Gastroesophageal sphincter (tissue), 4 donors: ENCODE results near the gene ALDH18A1. TPM values are rescaled to one million over a fixed set of nuclear protein-coding genes. Genes with fewer than 3 reads are reported as not detected.
"Not testable (repeated sequence)": the region's sequence is repeated elsewhere in the genome, so short reads cannot be mapped to it uniquely, and the experiment has no call there.

Experiments
- ATAC-seq: fragments of 150-250 bp; one replicate; pipeline ENCODE4 v1.9.1; 2016; ENCODE audit warnings: mild to moderate bottlenecking, moderate library complexity
- H3K27ac ChIP-seq, 4 donors: fragments of 200-600 bp; sonication (generic) in 3 of 4; 1 replicate in 3 of 4; 2 replicates in 1 of 4; pipeline ENCODE4 v1.5.1; 2016 to 2019
- H3K27me3 ChIP-seq: fragments of 200-600 bp; sonication (generic); one replicate; pipeline ENCODE4 v1.5.1; 2019
- H3K36me3 ChIP-seq, 2 donors: fragments of 200-600 bp; sonication (generic); one replicate each; pipeline ENCODE4 v1.5.1; 2019; ENCODE audit warnings: control low read depth in 1 of 2
- H3K4me1 ChIP-seq, 3 donors: fragments of 200-600 bp; sonication (generic); 1 replicate in 2 of 3; 2 replicates in 1 of 3; pipeline ENCODE4 v1.5.1; 2016 to 2019; ENCODE audit warnings: control low read depth in 2 of 3
- H3K4me3 ChIP-seq, 2 donors: fragments of 200-600 bp; sonication (generic); one replicate each; pipeline ENCODE4 v1.5.1; 2019; ENCODE audit warnings: mild to moderate bottlenecking in 1 of 2, moderate library complexity in 1 of 2
- H3K9me3 ChIP-seq, 3 donors: fragments of 200-600 bp; sonication (generic); one replicate each; pipeline ENCODE4 v1.5.1; 2017 to 2019; ENCODE audit warnings: control low read depth in 2 of 3
- EP300 ChIP-seq: sonication (generic); formaldehyde crosslinking; IDR thresholded peaks from one replicate; pipeline ENCODE4 v1.6.1; 2017; ENCODE audit warnings: antibody characterized with exemption, mild to moderate bottlenecking
- POLR2A ChIP-seq, 2 donors: fragments of 450-650 bp; IDR thresholded peaks; one replicate each; pipeline ENCODE4 v1.6.1; 2017; ENCODE audit warnings: antibody characterized with exemption in 2 of 2, mild to moderate bottlenecking in 2 of 2, moderate library complexity in 1 of 2
- POLR2AphosphoS5 ChIP-seq: sonication (generic); formaldehyde crosslinking; IDR thresholded peaks from one replicate; pipeline ENCODE4 v1.6.1; 2017; ENCODE audit warnings: antibody characterized with exemption
- WGBS, 2 donors: methylation state at CpG; one replicate each; pipeline ENCODE4 v1.1.5; 2018; ENCODE audit warnings: low coverage in 1 of 2; 5-methylcytosine and 5-hydroxymethylcytosine counted together
- total RNA-seq, 4 donors: library from RNA; depleted of rRNA; stranded (reverse); fragments of >200 nt; gene quantifications; one replicate each; pipeline ENCODE4 v1.1.0, GENCODE V29; 2016
- TF ChIP-seq, protein P1 (sequence below), 4 experiments: fragments of 200-600 bp in 2 of 4; fragments of 450-650 bp in 2 of 4; sonication (generic) in 1 of 4; IDR thresholded peaks; one replicate each; pipeline ENCODE4 v1.5.1; 2017 to 2019; ENCODE audit warnings: antibody characterized with exemption in 4 of 4, mild to moderate bottlenecking in 2 of 4, moderate library complexity in 2 of 4

Gene ALDH18A1
- total RNA-seq, 4 donors from 2014 or later, result 19.1 to 32.9 (median 26.7) TPM

DNA sequence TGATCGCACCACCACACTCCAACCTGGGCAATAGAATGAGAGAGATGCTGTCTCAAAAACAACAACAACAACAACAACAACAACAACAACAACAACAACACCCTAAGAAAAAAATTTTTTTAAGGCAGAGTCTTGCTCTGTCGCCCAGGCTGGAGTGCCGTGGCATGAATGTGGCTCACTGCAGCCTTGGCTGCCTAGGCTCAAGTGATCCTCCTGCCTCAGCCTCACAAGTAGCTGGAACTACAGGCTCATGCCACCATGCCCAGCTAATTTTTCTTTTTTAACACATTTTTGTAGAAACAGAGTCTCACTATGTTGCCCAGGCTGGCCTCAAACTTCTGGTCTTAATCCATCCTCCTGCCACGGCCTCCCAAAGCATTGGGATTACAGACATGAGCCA lies 18.6 kb downstream of the ALDH18A1 start:
- no peak for ATAC-seq
- peaks cover 0 to 98% of the 10 kb centered on the region in 2 donors for H3K36me3 ChIP-seq
- H3K27me3 ChIP-seq, result no peaks in the 10 kb centered on the region
- 100% methylated on average over 3 to 4 of the region's 4 CpGs for WGBS, 2 donors
- no peaks in the 10 kb centered on the region for H3K4me1 ChIP-seq
- no peaks in the 10 kb centered on the region for H3K9me3 ChIP-seq
- H3K4me3 ChIP-seq, result no peak overlapping the region
- no peak overlapping the region for H3K27ac ChIP-seq
- TF ChIP-seq POLR2A (IDR thresholded peaks at IDR 0.05), result no peak
- TF ChIP-seq EP300, result no peak
- no peak for TF ChIP-seq POLR2AphosphoS5
- TF ChIP-seq, protein P1, sequence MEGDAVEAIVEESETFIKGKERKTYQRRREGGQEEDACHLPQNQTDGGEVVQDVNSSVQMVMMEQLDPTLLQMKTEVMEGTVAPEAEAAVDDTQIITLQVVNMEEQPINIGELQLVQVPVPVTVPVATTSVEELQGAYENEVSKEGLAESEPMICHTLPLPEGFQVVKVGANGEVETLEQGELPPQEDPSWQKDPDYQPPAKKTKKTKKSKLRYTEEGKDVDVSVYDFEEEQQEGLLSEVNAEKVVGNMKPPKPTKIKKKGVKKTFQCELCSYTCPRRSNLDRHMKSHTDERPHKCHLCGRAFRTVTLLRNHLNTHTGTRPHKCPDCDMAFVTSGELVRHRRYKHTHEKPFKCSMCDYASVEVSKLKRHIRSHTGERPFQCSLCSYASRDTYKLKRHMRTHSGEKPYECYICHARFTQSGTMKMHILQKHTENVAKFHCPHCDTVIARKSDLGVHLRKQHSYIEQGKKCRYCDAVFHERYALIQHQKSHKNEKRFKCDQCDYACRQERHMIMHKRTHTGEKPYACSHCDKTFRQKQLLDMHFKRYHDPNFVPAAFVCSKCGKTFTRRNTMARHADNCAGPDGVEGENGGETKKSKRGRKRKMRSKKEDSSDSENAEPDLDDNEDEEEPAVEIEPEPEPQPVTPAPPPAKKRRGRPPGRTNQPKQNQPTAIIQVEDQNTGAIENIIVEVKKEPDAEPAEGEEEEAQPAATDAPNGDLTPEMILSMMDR (IDR thresholded peaks at IDR 0.05), result no peak

DNA sequence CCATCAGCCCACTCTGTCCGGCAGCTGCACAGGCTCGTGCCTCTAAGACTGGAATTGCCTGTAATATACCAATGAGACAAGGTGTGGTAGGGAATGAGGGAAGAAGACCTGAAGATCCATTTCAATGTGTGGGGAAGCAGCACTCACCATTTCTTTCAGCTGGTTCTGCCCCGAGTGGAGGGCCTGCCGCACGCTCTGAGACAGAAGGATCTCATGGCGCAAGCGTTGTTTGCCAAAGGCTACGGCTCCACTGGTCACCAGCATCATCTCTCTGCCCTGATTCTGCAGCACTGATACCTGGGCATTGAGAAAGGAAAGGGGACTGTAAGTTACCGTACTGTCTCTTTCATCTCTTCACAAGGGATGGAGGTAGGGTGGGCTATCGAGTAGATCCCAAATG lies 19.4 kb downstream of the ALDH18A1 start:
- WGBS, 2 donors, result 91 to 96% methylated on average over 8 of the region's 10 CpGs
- Histone ChIP-seq H3K9me3 (no peaks in the 10 kb centered on the region), H3K27me3 (no peaks in the 10 kb centered on the region), H3K36me3 (peaks cover 0 to 98% of the 10 kb centered on the region in 2 donors), H3K4me3 (no peak overlapping the region), H3K27ac (no peak overlapping the region), H3K4me1 (no peaks in the 10 kb centered on the region)
- ATAC-seq, result no peak
- TF ChIP-seq POLR2AphosphoS5, result no peak
- no peak for TF ChIP-seq POLR2A (IDR thresholded peaks at IDR 0.05)
- TF ChIP-seq EP300, result no peak
- TF ChIP-seq, protein P1 (IDR thresholded peaks at IDR 0.05), result no peak

GRCh38 chr10:95635319-95635733 lies 21.2 kb downstream of the ALDH18A1 start:
- Histone ChIP-seq H3K36me3 (peaks cover 0 to 98% of the 10 kb centered on the region in 2 donors), H3K27ac (no peak overlapping the region), H3K27me3 (no peaks in the 10 kb centered on the region), H3K4me3 (no peak overlapping the region), H3K9me3 (no peaks in the 10 kb centered on the region), H3K4me1 (no peaks in the 10 kb centered on the region)
- TF ChIP-seq, protein P1 (IDR thresholded peaks at IDR 0.05), result no peak
- TF ChIP-seq POLR2A (IDR thresholded peaks at IDR 0.05), result no peak
- no peak for TF ChIP-seq EP300
- TF ChIP-seq POLR2AphosphoS5, result no peak
- no peak for ATAC-seq
- WGBS, 2 donors, result 82 to 90% methylated on average over 2 of the region's 2 CpGs

- no peak overlapping the region for H3K4me3 ChIP-seq
- H3K27me3 ChIP-seq, result no peaks in the 10 kb centered on the region
- no peaks in the 10 kb centered on the region for H3K4me1 ChIP-seq
- H3K9me3 ChIP-seq, result no peaks in the 10 kb centered on the region
- 73 to 100% methylated on average over 1 of the region's 1 CpG for WGBS, 2 donors
- no peak for ATAC-seq
- TF ChIP-seq, protein P1 (IDR thresholded peaks at IDR 0.05), result no peak
- TF ChIP-seq EP300 (no peak), POLR2AphosphoS5 (no peak), POLR2A (IDR thresholded peaks at IDR 0.05) (no peak)
- H3K27ac ChIP-seq, result no peak overlapping the region
- H3K36me3 ChIP-seq, result peaks cover 0 to 99% of the 10 kb centered on the region in 2 donors
Measured at GRCh38 chr10:95628786-95629185, 27.7 kb downstream of the ALDH18A1 start.

- no peak for TF ChIP-seq EP300
- TF ChIP-seq POLR2A (IDR thresholded peaks at IDR 0.05), result no peak
- TF ChIP-seq POLR2AphosphoS5, result no peak
- TF ChIP-seq, protein P1 (IDR thresholded peaks at IDR 0.05), result no peak
- no peak overlapping the region for H3K27ac ChIP-seq
- ATAC-seq, result no peak
- H3K9me3 ChIP-seq, result no peaks in the 10 kb centered on the region
- no peaks in the 10 kb centered on the region for H3K27me3 ChIP-seq
- H3K4me3 ChIP-seq, result no peak overlapping the region
- 87 to 95% methylated on average over 3 to 4 of the region's 4 CpGs for WGBS, 2 donors
- H3K4me1 ChIP-seq, result no peaks in the 10 kb centered on the region
- peaks cover 0 to 92% of the 10 kb centered on the region in 2 donors for H3K36me3 ChIP-seq
Measured at GRCh38 chr10:95626500-95626899, 30.0 kb downstream of the ALDH18A1 start.

DNA sequence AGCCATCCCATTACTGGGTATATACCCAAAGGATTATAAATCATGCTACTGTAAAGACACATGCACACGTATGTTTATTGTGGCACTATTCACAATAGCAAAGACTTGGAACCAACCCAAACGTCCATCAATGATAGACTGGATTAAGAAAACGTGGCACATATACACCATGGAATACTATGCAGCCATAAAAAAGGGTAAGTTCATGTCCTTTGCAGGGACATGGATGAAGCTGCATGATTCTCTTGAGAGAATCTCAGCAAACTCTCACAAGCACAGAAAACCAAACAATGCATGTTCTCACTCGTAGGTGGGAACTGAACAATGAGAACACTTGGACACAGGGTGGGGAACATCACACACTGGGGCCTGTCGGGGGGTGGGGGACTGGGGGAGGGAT lies 36.1 kb downstream of the ALDH18A1 start:
- H3K4me1 ChIP-seq, H3K27ac ChIP-seq, ATAC-seq, H3K9me3 ChIP-seq, H3K4me3 ChIP-seq, H3K27me3 ChIP-seq: not testable (repeated sequence)
- WGBS, 2 donors, result 58 to 94% methylated on average over 2 to 4 of the region's 5 CpGs
- H3K36me3 ChIP-seq, result peaks cover 0 to 86% of the 10 kb centered on the region in 2 donors
